HG02623 (cell line): Measurements from ENCODE around the gene NTN4.
"Not testable (repeated sequence)": the region's sequence is repeated elsewhere in the genome, so short reads cannot be mapped to it uniquely, and the experiment has no call there.

Experiments
- ATAC-seq: cut with Tn5 transposase; IDR thresholded peaks from one replicate; pipeline ENCODE4 v1.9.1; 2021; ENCODE audit warnings: moderate library complexity; ENCODE audit not compliant: unreplicated experiment

Gene NTN4

DNA sequence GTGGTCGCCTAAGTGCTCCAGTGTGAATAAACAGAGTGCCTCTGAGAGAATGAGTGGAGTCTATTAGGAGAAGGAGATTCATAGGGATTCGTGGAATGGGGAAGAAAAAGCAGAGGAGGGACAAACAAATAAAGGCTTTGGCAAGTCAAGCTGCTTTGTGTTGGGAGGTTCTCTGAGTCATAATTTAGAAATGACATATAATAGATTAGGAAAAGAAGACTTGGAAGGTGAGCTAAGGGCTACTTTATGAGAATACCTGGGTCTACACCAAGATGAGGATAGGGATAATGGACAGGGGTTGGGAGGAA, 6.4 kb upstream of the NTN4 start:
- no peak for ATAC-seq

DNA sequence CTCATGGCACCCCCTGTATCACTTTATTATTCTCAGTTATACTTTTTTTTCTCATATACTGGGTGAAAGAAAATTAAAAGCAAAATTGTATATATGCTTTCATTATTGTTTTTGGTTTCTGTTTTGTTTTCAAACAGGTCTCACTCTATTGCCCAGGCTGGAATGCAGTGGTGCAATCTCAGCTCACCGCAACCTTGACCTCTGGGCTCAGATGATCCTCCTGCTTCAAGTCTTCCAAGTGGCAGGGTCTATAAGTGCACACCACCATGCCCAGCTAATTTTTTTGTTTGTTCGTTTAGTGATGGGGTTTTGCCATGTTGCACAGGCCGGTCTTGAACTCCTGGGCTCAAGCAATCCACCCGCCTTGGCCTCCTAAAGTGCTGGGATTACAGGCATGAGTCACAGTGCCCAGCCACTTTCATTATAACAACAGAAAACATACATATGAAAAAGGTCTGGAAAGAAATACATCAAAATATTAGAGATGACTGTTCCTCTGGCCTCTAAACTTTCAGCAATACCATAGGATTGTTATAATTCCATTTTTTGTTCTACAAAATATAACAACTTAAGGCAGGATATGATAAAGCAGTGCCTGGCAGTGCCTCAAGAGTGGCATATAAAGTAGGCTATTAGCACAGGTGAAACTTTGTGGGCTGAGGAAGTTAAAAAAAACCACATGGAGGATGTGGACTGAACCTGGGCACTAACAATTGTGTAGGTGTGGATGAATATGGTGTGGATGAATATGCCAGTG, 5.8 kb upstream of the NTN4 start:
- ATAC-seq: no peak

DNA sequence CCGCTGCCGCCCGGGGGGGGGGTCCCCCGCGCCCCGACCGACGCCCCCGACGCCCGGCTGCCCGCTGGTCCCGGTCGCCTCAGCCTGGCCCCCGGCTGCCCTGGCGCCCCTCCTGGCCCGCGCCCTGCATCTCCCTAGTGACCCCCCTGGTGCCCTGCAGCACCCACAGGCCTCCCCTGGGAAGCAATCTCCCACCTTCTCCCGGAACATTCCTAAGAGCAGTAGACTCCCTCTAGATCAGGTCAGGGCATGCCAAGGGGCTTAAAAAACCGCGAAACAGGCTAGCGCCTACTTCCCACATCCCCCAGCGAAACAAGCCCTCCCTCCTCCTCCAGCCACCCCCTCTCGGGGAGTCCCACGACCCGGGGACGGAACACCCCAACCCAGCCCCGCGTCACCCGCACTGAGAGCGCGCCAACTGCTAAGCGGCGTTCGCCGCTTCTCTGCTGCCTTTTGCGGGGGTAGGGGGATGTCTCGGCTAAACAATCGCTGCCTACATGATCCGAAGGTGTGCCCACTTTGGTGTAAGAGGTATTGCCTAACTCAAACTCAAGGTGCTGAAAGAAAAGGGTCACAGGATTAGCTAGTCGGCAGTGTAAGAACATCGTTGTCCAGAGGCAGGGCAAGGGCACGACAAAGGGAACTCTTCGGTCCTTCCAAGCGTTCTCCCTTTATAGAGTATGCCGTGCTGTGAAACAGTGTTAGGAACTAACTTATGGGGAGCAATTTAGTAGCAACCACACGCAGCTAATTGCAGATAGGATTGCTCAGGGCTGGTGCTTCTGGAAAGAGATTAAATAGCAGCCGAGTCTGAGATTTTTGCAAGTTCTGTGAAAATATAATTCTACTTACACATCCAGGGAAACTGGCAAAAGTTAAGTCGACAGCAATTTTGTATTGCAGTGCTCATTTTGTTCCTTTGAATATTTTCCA, 619 bp upstream of the NTN4 start:
- no peak for ATAC-seq

DNA sequence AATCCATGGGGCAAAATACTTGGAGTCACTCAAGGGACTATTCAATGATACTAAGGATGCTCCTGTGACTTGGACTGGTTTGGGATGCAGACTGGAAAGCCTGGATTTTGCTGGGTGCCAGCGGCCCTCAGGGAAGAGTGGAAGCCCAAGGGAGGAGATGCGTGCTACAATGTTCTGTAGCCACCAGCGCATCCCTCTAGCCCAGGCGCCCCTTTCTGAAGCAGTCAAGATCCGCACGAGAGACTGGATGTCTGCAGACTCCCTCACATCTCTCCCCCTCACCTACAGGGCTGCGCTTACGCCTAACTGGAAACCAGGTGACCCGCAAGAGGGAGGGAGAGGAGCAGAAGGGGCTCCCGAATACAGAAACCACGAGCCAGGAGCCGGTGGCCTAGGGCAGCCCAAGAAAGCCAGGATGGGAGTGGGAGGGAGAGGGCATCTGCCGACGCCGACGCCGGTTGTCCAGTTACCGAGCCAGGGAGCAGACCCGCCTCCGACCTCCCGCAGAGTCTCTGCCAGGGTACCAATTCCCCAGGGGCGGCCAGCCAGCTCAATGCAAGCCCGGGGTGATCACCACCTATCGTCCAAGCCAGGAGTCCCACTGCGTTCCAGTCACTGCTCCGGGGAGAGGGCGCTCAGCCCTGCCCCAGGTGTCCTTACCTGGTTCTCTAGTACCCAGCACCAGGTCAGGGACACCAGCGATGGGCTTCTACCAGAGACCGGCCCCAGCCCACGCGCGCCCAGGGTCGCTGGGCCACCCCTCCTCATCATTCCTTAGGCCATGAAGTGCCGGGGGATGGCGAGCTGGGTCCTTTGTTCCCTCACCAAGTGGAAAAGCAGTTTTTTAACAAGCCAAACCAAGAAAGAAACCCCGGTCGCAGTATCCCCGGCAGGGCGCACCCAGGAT, 1.2 kb downstream of the NTN4 start:
- ATAC-seq: no peak

DNA sequence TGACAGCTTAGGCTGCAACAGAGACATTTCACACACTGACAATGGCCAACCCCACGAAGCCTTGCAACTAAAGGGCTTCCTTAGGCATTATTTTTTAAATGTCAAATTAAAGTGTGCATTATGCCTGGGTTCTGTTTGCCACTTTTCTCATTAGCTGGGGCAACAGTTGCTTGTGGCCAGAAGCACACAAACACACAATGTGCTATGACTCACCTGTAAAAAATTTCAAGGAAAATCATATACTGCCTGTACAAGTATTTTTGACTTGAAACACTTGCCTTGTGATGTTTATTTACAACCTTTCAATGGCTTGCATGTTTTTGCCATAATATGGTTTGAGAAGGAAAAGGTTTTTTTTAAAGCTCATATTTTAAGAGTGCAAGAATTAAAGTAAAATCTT, 1.9 kb downstream of the NTN4 start:
- no peak for ATAC-seq

DNA sequence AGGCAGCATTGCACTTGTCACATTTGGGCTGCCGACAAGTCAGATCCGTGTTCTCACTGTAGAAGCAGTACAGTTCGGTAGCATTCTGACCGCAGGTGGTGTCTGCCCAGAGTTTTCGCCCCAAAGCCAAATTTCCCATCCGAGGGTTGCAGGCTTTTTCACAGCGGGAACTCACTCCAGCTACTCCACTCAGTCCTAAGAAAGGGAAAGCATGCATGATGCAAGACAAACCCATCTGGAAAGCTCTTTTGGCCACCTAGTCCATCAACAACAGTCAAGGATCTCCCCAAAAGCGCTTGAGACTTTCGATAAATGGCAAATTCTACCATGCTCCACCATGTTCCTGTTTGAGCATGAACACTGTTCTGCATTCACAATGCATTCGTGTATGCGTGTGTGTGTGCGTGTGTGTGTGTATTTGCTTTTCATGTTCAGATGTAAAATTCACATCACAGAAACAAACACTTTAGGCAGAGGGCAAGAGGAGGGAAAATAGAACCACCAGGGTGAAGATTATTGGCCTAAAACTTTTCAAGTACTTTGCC, 3.2 kb downstream of the NTN4 start:
- ATAC-seq: no peak

DNA sequence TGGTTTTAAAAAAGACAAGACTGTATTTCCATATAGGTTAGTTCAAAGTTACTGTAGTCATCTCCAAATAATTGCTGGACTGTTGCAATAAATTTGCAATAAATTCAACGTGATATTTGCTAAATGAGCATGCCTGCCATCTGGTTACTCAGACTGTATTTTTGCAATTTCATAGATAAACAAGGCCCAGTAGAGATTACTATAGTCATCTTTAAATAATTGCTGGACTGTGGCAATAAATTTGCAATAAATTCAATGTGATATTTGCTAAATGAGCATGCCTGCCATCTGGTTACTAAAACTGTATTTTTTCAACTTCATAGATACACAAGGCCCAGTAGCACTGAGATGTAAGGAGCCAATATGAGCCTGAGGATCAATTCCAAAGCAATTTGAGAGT, 5.6 kb downstream of the NTN4 start:
- ATAC-seq: no peak

DNA sequence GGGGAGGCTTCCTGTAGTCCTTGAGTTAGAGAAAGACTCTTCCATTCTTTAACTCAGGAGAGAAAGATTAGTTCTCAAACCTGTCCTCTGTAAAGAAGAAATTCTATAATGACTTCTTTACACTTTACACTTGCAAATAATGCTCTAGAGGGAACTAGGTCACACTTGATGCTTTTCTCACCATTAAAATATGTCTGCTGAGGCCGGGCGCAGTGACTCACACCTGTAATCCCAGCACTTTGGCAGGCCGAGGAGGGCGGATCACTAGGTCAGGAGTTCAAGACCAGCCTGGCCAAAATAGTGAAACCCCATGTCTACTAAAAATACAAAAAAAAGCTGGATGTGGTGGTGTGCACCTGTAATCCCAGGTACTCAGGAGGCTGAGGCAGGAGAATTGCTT, 6.3 kb downstream of the NTN4 start:
- no peak for ATAC-seq

DNA sequence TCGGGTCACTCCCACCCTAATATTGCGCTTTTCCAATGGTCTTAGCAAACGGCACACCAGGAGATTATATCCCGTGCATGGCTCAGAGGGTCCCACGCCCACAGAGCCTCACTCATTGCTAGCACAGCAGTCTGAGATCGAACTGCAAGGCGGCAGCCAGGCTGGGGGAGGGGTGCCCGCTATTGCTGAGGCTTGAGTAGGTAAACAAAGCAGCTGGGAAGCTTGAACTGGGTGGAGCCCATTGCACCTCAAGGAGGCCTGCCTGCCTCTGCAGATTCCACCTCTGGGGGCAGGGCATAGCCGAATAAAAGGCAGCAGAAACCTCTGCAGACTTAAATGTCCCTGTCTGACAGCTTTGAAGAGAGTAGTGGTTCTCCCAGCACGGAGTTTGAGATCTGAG, 15.1 kb downstream of the NTN4 start:
- not testable (repeated sequence) for ATAC-seq

DNA sequence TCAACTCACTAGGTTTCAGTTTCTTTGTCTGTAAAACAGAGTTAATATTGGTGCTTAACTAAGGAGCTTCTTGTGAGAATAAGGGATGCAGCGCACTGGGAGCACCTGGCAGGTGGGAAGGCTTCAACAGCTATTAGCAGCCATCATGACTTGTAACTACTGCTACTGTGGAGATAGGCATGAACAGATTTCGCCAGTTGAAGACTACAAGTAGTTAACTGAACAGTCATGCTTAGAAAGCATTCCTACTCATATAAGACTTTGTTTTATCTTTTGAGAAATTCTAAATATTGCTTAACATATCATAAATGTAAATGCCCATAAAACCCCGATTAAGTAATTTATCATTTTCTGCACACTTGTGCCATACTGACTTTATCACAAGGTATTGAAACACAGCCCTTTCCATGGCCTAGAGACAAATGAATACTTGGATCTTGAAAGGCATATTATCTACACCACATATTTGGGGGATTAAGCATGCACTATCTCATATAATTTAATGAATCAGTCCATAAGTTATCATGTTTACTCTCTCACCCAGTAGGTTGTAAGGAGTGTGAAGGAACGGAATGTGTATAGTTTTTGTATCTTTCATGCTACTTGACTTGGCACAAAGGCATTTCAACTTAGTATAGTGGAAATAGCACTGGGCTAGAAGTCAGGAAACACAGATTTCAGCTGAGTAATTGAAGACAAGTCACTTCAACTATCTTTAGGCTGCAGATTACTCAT, 16.1 kb downstream of the NTN4 start:
- ATAC-seq: no peak

DNA sequence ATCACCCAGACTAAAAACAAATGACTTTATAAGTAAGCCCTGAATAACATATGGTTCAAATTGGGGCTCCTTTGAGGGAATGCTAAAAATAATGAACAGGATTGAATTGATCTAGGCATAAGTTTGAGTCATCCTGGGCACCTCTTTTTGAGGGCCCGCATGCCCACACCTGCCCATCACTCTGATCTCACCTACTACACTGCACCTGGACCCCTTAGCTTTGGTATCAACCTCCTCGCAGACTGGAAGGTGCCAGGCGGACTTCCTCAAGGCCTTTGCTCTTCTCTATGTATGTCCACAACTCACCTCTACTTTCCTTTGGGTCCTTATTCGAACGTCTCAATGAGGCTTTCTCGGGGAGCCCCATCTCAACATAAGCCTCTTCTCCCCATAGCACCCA, 17.2 kb downstream of the NTN4 start:
- ATAC-seq: no peak

DNA sequence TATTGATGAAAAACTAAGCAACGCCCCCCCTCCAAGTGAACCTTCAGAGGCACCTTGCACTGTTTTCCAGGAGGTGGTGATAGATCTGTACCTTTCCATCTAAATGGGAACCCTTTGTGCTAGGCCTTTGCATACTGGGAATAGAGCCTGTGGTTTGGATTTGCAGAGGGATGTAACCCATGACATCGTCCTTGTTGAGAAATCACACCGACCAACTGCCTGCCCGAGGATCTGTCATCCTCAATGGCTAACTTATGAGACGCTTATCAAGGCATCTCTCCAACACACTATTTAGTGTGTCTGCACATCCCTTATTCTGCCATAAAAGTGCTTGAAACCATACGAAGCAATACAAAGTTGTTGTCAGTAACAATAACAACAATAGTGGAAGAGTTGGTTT, 22.9 kb downstream of the NTN4 start:
- no peak for ATAC-seq

DNA sequence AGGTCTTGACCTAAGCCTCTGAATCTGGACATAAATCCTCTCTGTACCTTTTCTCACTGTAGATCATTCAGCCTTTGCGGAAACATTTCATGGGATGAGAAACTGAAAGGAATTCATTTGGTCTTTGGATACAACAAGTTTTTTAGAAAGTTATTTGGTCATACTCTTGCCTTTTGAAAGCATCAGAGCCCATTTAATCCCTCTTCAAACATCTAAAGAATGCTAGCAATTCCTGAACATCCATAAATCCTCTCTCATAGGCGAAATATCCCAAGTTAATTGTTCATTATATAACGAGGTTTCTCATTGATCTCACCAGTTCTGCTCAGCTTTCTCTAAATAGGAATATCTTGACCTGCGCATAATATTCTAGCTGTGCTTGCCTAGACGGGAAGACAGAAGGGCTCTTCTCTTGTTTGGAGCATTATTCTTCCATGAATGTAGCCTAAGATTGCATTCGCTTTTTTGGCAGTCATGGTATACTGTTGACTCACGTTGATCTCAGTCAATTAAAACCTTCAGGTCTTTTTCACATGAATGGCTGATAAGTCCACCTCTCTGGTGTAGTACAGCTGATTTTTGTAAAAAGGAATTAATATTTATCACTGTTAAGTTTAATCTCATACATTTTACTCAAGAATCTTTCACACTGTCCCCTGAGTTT, 24.1 kb downstream of the NTN4 start:
- no peak for ATAC-seq

DNA sequence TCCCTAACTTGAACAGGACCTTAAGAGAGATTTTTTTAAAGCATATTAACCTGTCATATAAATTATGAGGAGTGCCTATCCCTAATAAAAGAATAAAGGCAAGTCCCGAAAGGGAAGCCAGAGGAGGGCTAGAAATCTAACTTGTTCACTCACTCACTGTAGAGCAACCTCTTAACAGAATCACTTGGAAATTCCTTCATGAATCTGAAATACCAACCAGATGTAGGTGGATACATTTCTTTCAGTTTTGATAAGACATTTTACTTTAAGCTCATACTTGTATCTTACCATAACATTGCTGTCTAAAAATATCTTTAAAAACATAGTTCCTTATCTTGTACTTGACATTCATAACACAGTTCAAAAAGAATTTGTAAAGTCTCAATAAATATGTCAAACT, 25.7 kb downstream of the NTN4 start:
- ATAC-seq: no peak

DNA sequence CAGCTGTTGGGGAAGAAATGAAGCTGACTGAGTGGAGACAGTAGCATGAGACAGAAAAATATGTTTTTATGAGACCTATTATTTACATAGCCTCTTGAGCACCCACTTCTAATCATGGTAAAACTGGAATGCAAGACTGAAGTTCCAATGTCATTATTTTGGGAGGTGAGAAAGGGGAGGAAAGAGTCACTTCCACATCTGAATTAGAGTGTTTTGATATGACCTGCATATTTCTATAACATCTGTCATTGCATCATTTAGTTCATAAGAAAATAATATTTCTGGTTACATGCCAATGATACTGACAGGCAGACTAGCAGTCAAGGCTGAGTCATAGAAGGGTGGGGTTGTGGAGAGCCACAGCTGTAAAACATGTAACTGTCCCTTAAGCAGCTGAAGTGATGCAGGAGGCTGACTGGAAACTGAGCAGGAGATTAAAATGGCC, 26.7 kb downstream of the NTN4 start:
- ATAC-seq: no peak

DNA sequence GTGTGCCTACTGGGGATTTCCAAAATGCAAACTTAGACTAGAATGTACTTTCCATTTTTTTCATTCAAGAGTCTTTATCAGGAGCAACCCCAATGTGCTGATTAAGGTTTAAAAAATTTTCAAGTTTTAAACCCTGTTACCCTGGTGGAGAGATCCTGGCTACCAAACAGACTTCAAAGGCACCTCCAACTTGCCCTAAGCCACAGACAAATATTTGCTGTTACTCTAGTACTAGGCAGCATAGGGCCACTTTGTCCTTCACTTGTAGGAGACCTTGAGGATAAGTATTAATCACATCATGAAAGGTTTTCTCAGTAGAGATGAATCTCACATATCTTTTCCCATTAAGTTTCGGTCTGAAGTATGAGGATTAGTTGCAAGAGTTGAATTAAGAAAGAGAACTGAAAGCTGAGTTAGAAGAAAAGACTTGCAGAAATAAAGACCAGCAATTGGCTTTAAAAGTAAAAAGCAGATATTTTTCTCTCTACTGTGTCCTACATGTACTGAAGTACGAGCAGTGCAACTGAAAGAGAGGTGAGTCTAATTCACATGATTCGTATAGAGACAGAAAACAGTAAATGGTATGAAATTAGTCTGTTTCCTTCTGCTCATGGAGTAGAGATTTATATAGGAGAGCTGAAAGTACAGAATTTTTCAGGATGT, 28.3 kb downstream of the NTN4 start:
- no peak for ATAC-seq

DNA sequence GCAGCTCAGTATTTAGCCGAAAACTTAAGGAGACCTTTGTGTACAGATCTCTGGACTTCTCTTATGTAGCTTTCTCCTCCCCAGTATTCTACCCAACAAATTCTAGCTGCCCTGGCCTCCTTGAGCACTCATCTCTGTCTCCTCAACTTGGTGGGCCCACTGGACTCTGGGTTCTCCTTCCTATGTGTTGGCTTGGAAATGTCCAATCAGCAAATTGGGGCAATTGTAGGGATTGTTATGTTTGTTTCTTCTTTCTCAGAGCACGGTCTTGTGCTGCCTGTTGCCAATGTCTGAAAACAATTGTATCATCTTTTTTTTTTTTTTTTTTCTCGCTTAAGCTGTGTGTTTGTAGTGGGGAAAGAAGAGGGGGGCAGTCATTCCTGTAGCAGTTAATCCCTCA, 30.2 kb downstream of the NTN4 start:
- no peak for ATAC-seq

DNA sequence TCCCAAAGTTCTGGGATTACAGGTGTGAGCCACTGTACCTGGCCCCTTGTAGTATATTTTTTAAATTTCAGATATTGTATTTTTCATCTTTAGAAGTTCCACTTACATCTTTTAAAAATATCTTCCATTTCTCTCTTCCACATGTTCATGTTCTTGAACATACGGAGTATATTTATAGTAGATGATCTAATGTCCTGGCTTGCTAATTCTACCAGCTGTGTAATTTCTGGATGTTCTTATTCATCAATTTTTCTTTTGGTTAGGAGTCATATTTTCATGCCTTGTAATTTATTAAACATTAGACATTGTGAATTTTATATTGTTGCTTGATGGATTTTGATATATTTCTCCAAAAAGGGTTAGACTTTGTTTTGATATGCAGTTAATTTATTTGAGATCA, 30.8 kb downstream of the NTN4 start:
- ATAC-seq: no peak

DNA sequence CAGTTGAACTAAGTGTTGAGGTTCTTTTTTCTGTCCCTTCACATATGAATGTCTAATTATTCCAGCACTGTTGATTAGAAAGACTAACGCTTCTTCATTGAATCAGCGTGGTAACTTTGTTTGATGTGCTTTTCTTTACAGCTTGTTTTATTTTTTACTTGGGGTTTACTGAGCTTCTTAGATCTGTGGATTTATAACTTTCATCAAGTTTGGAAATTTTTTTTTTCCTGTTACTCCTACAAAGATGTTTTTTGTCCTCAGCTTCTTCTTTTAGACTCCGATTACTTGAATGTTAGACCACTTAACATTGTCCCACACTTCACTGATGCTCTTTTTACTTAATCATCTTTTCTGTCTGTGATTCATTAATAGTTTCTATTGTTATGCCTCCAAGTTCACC, 31.5 kb downstream of the NTN4 start:
- no peak for ATAC-seq
